IPS DF 6.9 (cell line): ENCODE results near the gene ADGRD1.

ENCODE experiments used
- DNase-seq: peaks from one replicate; pipeline ENCODE4 v3.0.0-alpha.2; 2013; ENCODE audit warnings: low read depth, low spot score
- H3K27ac ChIP-seq: one replicate; pipeline ENCODE4 v1.5.1; 2013; ENCODE audit warnings: low read length, control low read depth
- H3K27me3 ChIP-seq: 2 replicates; pipeline ENCODE4 v1.6.1; 2013; ENCODE audit warnings: mild to moderate bottlenecking, low read length; ENCODE audit not compliant: control insufficient read depth, insufficient read depth
- H3K36me3 ChIP-seq: 2 replicates; pipeline ENCODE4 v1.6.1; 2013; ENCODE audit warnings: low read length; ENCODE audit not compliant: control insufficient read depth, insufficient read depth
- H3K4me1 ChIP-seq: 2 replicates; pipeline ENCODE4 v1.6.1; 2013; ENCODE audit warnings: low read length; ENCODE audit not compliant: control insufficient read depth, insufficient read depth
- H3K4me3 ChIP-seq: 2 replicates; pipeline ENCODE4 v1.5.1; 2013; ENCODE audit warnings: mild to moderate bottlenecking, low read length
- H3K9me3 ChIP-seq: 2 replicates; pipeline ENCODE4 v1.6.1; 2013; ENCODE audit warnings: low read length, inconsistent platforms; ENCODE audit not compliant: control insufficient read depth, insufficient read depth
- WGBS: extraction: QIAGEN DNeasy Blood & Tissue Kit; methylation state at CpG from one replicate; pipeline ENCODE4 v1.1.7; 2013; ENCODE audit warnings: mixed read lengths, missing lambda C conversion rate; ENCODE audit not compliant: insufficient read length, insufficient coverage; 5-methylcytosine and 5-hydroxymethylcytosine counted together

Gene ADGRD1

DNA sequence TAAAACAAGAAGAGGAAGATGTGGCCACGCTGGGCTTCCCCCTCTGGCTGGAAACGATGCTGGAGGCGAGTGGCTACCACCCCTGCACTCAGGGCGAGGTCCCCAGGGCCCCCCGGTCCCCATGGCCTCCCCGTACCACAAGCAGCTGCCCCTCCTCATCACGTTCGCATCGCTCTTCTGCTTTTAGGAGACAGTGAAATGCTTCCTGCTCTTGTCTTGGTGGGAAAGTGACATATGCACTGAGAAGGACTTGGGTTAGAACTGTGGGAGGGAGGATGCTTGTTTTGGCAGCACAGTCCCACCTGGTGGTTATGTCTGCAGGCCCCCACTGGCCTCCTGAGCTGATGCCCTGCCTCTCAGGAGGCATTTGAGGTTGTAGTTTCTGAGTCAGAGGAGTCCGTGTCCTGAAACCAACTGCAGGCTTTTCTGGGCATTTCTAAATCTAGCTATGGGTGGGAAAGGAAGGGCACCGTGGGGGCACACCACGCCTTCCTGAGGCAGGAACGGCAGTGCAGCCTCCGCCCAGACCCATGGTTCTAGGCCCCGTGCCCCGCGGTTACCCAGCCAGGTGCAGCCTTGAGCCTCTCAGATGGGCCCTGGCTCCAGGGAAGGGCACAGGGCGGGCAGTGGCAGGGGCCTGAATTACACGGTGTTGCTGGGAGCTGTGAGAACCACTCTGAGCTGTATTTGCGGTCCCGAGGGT lies 139.3 kb downstream of the ADGRD1 start:
- no CpG with 5 or more reads among the region's 21 CpGs for WGBS
- Histone ChIP-seq H3K27ac (no peak overlapping the region), H3K4me3 (no peak overlapping the region), H3K4me1 (no peaks in the 10 kb centered on the region), H3K36me3 (no peaks in the 10 kb centered on the region), H3K9me3 (no peaks in the 10 kb centered on the region), H3K27me3 (no peaks in the 10 kb centered on the region)
- no peak for DNase-seq

DNA sequence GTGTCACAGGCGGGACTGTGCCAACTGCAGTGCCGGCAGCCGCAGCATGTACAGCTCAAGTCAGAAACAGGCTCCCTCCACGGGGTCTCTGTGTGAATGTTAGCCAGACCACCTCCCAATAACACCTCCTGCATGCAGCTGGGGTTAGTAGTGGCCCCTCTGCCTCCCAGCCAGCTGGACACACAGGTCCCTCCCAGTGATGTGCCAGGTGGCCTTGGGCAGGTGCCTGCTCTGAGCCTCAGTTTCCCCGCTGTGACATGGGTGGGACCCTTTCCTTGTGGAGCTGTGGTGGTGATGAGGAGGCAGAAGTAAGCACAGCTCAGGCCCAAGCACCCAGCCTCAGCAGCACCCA lies 139.9 kb downstream of the ADGRD1 start:
- no peaks in the 10 kb centered on the region for H3K9me3 ChIP-seq
- H3K36me3 ChIP-seq, result no peaks in the 10 kb centered on the region
- H3K4me3 ChIP-seq, result no peak overlapping the region
- no peak overlapping the region for H3K27ac ChIP-seq
- H3K27me3 ChIP-seq, result no peaks in the 10 kb centered on the region
- DNase-seq, result no peak
- WGBS, result no CpG with 5 or more reads among the region's 5 CpGs
- no peaks in the 10 kb centered on the region for H3K4me1 ChIP-seq

DNA sequence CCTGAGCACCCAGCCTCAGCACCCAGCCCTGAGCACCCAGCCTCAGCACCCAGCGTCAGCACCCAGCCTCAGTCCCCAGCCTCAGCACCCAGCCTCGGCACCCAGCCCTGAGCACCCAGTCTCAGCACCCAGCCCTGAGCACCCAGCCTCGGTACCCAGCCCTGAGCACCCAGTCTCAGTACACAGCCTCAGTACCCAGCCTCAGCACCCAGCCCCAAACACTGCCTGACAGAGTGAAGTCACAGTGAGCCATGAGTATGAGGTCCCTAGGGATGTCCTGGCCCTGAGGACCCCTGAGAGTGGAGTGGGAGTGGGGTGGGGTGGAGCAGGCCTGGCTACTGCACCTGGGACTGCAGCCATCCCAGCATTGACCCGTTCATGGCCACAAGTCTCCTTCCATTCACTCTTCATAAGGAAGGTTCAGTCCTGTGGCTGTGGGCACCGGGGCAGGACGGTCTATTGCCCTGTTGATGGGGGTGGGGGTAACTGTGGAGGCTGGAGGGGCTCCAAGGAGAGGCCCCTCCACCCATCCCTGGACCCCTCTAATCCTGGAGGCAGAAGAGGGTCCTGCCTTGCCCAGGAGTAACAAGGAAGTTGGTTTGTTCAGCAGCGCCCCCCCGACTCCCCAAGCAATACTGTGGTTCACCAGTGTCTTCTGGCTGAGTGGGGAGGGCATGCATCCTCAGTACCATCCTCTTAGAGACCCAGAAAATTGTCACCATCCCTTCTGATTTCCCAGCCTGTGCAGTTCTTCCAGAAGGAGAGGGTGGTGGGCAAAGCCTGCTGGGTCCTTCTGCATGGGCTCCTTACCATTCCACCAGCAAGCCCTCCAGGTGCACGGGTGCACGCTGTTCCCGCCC lies 140.5 kb downstream of the ADGRD1 start:
- Histone ChIP-seq H3K36me3 (no peaks in the 10 kb centered on the region), H3K4me1 (no peaks in the 10 kb centered on the region), H3K4me3 (no peak overlapping the region), H3K27me3 (no peaks in the 10 kb centered on the region), H3K9me3 (no peaks in the 10 kb centered on the region), H3K27ac (no peak overlapping the region)
- no CpG with 5 or more reads among the region's 11 CpGs for WGBS
- no peak for DNase-seq

DNA sequence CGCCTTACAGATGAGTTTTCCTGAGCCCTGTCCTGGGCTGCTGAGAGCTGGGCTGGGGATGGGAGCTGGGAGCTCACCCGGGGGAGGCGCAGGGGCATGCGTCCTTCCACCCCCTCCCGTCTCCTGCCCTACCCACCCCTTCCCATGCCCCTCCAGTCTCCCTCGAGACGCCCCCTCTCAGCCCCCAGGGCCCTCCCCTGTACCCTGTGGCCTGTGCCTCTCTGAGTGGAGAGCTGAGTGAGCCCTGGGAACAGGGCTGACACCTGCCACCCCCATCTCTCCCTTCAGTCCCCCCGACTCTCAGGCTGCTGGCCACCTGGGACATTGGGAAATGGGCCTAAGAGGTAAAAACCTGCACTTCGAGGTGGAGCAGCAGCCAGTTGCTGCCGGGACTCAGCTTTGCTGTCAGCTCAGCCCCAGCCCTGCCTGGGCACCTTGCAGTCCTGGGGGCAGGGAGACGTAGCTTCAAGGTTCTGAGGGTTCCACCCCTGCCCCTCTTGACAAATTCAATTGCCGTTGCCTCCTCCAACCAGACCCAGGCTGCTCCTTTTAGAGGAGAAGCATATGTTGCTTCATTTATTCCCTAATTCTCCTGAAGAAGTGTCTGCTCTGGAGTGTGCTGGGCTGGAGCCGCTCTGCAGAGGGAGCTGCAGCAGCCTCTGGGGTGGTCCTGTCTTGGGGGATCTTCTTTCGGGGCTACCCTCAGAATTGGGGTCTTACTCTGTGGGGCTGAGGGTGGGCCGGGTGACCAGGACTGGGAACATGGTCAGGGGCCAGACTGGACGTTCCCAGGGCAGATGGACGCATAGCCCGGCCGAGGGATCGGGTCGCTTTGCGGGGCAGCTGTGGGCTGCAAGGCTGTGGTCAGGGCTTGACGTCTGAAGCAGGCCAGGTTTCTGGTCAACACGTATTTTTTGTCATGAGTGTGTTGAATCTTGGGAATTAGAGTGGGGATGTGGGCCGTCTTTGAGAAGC lies 141.4 kb downstream of the ADGRD1 start:
- Histone ChIP-seq H3K4me1 (no peaks in the 10 kb centered on the region), H3K27me3 (no peaks in the 10 kb centered on the region), H3K4me3 (no peak overlapping the region), H3K27ac (no peak overlapping the region), H3K9me3 (no peaks in the 10 kb centered on the region), H3K36me3 (no peaks in the 10 kb centered on the region)
- DNase-seq, result no peak
- no CpG with 5 or more reads among the region's 25 CpGs for WGBS

DNA sequence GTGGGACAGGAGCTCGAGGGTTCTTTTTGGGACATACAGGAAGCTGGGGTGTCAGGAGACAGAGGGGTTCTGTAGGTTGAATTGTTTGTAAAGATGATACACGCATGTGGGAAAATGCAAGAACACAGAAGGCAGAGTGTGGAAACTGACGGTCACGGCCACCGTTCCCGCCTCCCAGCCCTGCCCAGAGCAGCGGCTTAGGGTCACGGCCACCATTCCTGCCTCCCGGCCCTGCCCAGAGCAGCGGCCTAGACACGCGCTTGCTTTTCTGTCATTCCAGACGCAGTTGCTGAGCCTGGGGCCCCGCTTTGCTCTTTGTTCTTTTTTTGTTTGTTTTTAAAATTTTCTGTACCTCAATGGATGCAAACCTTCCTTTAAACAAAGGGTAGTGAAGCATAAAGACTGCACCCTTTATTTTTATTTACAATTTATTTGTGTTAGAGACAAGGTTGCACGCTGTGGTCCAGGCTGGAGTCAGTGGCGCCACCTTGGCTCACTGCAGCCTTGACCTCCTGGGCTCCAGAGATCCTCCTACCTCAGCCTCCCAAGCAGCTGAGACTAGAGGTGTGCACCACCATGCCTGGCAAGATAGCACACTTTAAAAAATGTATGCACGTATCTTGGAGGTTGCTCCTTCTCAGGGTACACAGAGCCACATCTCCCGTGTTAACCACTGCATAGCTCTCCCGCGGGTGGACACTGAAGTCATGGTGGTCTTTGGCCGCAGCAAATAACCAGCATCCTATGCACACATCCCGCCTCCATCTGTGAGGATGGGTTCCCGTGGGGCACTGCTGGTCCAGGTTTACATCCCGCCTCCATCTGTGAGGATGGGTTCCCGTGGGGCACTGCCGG lies 142.3 kb downstream of the ADGRD1 start:
- no peaks in the 10 kb centered on the region for H3K9me3 ChIP-seq

DNA sequence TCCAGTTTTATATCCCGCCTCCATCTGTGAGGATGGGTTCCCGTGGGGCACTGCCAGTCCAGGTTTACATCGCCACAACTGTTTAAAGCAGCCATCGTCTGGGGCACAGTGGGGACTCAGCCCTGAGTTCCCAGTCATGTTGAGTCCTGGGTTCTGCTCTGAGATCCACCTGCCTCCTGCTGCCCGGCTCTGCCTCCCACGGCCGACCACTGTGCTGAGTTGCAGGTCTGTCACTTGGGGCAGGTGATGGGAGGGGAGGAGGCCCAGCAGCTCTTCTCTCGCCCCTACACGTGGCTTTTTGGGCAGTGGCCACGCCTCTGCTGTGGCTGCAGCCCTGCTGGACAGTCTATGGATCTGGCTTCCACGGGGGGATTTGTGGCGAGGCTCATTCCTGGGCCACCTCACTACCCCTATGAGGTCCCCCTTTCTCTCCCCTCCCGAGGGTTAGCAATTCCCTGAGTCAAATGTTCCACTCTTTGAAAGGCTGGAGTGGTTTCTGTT lies 143.0 kb downstream of the ADGRD1 start:
- H3K27ac ChIP-seq, result no peak overlapping the region
- H3K27me3 ChIP-seq, result no peaks in the 10 kb centered on the region
- no peaks in the 10 kb centered on the region for H3K36me3 ChIP-seq
- H3K4me1 ChIP-seq, result no peaks in the 10 kb centered on the region
- no peak overlapping the region for H3K4me3 ChIP-seq
- H3K9me3 ChIP-seq, result no peaks in the 10 kb centered on the region
- no peak for DNase-seq
- WGBS, result no CpG with 5 or more reads among the region's 13 CpGs

More for the DNA sequence above, 142.3 kb downstream of the ADGRD1 start:
- Histone ChIP-seq H3K27me3 (no peaks in the 10 kb centered on the region), H3K27ac (no peak overlapping the region), H3K4me1 (no peaks in the 10 kb centered on the region), H3K4me3 (no peak overlapping the region), H3K36me3 (no peaks in the 10 kb centered on the region)
- no peak for DNase-seq
- no CpG with 5 or more reads among the region's 26 CpGs for WGBS

DNA sequence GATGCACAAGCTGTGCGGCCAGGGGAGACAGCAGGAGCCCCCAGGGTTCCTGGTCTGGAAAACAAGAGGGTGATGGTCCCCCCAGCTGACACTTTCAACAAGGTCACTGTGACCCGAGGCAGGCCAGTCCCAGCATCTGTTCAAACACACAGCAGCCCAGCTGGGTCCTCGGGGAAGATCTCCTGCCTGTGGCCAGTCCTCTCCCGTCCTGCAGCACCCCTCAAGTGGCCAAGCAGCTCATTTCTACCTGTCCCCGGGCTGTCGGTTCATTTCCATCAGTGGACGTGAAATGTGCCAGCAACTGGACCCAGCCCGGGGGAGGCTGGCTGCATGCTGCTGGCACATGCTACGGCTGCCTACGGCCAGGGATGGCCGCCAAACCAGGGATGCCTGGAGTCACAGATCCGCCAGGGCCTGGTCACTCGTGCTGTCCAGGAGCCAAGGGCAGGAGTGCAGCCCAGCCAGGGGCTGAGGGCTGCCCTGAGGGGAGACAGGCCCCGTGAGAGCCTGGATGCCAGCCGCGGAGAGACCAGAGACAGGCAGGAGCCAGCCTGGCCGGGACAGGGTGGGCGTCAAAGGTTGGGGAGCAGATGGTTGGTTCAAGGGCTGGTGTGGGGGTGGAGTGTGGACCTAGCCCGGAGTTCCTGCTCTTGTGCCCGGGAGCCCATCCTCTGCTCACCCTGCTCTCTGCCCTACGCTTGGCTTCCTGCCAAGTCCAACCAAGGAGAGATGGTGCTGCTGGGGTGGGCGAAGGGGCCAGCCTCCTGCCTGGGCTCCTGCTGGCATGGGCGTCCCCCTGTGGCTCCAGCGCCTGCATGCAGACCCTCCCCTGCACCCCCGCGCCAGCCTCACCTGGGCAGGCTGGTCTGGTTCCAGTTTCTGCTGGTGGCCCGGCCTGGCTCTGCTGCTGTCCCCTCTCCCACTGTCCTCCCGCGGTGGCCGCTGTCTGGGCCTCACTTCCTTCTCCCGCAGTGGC lies 143.8 kb downstream of the ADGRD1 start:
- Histone ChIP-seq H3K27me3 (no peaks in the 10 kb centered on the region), H3K4me1 (no peaks in the 10 kb centered on the region), H3K27ac (no peak overlapping the region), H3K36me3 (no peaks in the 10 kb centered on the region), H3K4me3 (no peak overlapping the region), H3K9me3 (no peaks in the 10 kb centered on the region)
- no CpG with 5 or more reads among the region's 31 CpGs for WGBS
- DNase-seq, result no peak

DNA sequence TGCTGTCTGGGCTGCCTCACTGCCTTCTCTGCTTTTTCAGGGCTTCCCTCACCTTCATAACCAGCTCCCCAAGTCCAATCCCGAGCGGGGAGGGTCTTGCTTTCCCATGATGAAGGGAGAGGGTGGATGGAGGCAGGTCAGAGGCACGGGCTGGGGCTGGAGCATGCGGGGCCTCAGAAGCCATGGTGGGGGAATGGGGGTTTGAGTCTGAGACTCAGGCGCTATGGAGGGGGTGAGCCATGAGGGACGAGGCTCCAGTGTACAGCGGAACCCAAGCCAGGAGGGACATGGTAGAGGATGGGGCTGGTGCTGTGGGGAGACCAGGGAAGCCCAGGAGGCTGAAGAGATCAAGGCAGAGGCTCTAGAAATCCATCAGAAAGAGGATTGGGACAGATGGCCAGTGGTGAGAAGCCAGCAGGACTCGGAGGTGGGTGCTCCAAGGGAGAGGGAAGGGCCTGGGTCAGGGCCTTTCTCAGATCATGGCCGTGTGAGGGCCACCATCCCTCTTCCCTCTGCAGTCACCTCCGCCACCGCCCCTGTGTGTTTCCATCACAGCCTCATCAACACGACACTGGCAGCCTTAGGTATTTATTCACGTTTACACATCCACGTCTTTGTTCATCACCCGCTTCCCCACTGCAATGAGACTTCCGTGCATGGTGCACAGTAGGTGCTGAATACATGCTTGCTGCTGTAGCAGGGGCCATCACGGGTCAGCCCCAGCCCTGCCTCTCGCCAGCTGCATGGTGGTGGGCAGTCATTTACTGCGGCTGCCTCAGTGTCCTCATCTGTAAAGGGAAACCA lies 144.7 kb downstream of the ADGRD1 start:
- no CpG with 5 or more reads among the region's 19 CpGs for WGBS

More for the DNA sequence above, 144.7 kb downstream of the ADGRD1 start:
- H3K27ac ChIP-seq, result no peak overlapping the region
- no peaks in the 10 kb centered on the region for H3K9me3 ChIP-seq
- no peaks in the 10 kb centered on the region for H3K4me1 ChIP-seq
- no peak for DNase-seq
- H3K4me3 ChIP-seq, result no peak overlapping the region
- no peaks in the 10 kb centered on the region for H3K27me3 ChIP-seq
- no peaks in the 10 kb centered on the region; the same call in 1 of the 2 replicates for H3K36me3 ChIP-seq
